B cell (primary cell): Measurements from ENCODE around the gene MCOLN1. TPM values are rescaled to one million over a fixed set of nuclear protein-coding genes. Genes with fewer than 3 reads are reported as not detected.

Source experiments
- ATAC-seq: fragments of 200-7000 bp; cut with Tn5 transposase; one replicate; pipeline ENCODE4 v1.10.0; 2021; ENCODE audit warnings: low read depth, mild to moderate bottlenecking, moderate number of reproducible peaks, moderate library complexity
- CTCF ChIA-PET: fragments of 350-600 bp; sonication (Branson Sonifier 250); formaldehyde crosslinking; loops from one replicate; lab custom pipeline; 2021; ENCODE audit warnings: antibody characterized with exemption, inconsistent platforms; lab: Charles Lee
- POLR2A ChIA-PET: fragments of 350-600 bp; sonication (Branson Sonifier 250); formaldehyde crosslinking; loops from one replicate; lab custom pipeline; 2021; ENCODE audit warnings: antibody characterized with exemption; lab: Charles Lee
- DNase-seq: peaks from one replicate; pipeline ENCODE4 v3.0.0; 2013
- H2AFZ ChIP-seq: 2 replicates; pipeline ENCODE4 v1.6.1; 2012; ENCODE audit warnings: mild to moderate bottlenecking, low read depth, low read length; ENCODE audit not compliant: insufficient read depth, poor library complexity, severe bottlenecking
- H3K27ac ChIP-seq, 2 donors: 1 replicate in 1 of 2; 2 replicates in 1 of 2; pipeline ENCODE4 v1.5.1; 2012 to 2013; ENCODE audit warnings: low read length in 2 of 2, mild to moderate bottlenecking in 2 of 2, moderate library complexity in 1 of 2
- H3K27me3 ChIP-seq, 4 experiments: fragments of 200-600 bp in 1 of 4; sonication (generic) in 1 of 4; replicated peaks in 1 of 4; 1 replicate in 2 of 4; 2 replicates in 2 of 4; pipeline versions ENCODE4 v1.6.1 to v1.7.0; 2013 to 2016; ENCODE audit warnings: low read length in 3 of 4, mild to moderate bottlenecking in 2 of 4, mixed read lengths in 1 of 4, moderate library complexity in 1 of 4; ENCODE audit not compliant: insufficient read depth in 4 of 4, control insufficient read depth in 3 of 4; ENCODE audit errors: control extremely low read depth in 1 of 4
- H3K36me3 ChIP-seq, 2 experiments: replicated peaks in 1 of 2; 1 replicate in 1 of 2; 2 replicates in 1 of 2; pipeline versions ENCODE4 v1.6.1 to v1.7.1; 2013; ENCODE audit warnings: low read length in 1 of 2; ENCODE audit not compliant: insufficient read depth in 2 of 2, control insufficient read depth in 1 of 2; ENCODE audit errors: control extremely low read depth in 1 of 2, extremely low read depth in 1 of 2
- H3K4me1 ChIP-seq, 2 donors: fragments of 200-600 bp in 1 of 2; sonication (generic) in 1 of 2; 1 replicate in 1 of 2; 2 replicates in 1 of 2; pipeline versions ENCODE4 v1.5.1 to v1.6.1; 2013 to 2017; ENCODE audit warnings: low read length in 2 of 2; ENCODE audit not compliant: control insufficient read depth in 2 of 2, insufficient read depth in 2 of 2
- H3K4me2 ChIP-seq: replicated peaks from 2 replicates; pipeline ENCODE3; 2012; ENCODE audit warnings: mild to moderate bottlenecking, low read depth, low read length; ENCODE audit not compliant: poor library complexity, severe bottlenecking
- H3K4me3 ChIP-seq, 5 experiments: fragments of 200-600 bp in 1 of 5; sonication (generic) in 1 of 5; 1 replicate in 3 of 5; 2 replicates in 2 of 5; pipeline versions ENCODE4 v1.5.1 to v1.7.0; 2011 to 2016; ENCODE audit warnings: low read length in 4 of 5, mild to moderate bottlenecking in 4 of 5, low read depth in 2 of 5, control low read depth in 1 of 5, moderate library complexity in 1 of 5; ENCODE audit not compliant: insufficient read depth in 1 of 5; ENCODE audit errors: control extremely low read depth in 1 of 5, extremely low read depth in 1 of 5
- H3K79me2 ChIP-seq: fragments of 200-600 bp; sonication (generic); one replicate; pipeline ENCODE4 v1.6.0; 2016; ENCODE audit warnings: low read length; ENCODE audit not compliant: control insufficient read depth, insufficient read depth
- H3K9ac ChIP-seq: fragments of 200-600 bp; sonication (generic); 2 replicates; pipeline ENCODE4 v1.6.1; 2017; ENCODE audit warnings: mild to moderate bottlenecking, low read length, moderate library complexity
- H3K9me3 ChIP-seq, 3 donors: one replicate each; pipeline versions ENCODE4 v1.6.1 to v1.7.1; 2013; ENCODE audit warnings: low read length in 2 of 3; ENCODE audit not compliant: control insufficient read depth in 2 of 3, insufficient read depth in 1 of 3; ENCODE audit errors: control extremely low read depth in 1 of 3
- H4K20me1 ChIP-seq: 2 replicates; pipeline ENCODE4 v1.6.0; 2012; ENCODE audit warnings: mild to moderate bottlenecking, low read length; ENCODE audit not compliant: insufficient read depth, control insufficient read depth, poor library complexity, severe bottlenecking
- H3K27ac Mint-ChIP-seq: one replicate; pipeline ENCODE4 v1.8.0; 2021; ENCODE audit warnings: mixed read lengths
- H3K27me3 Mint-ChIP-seq: one replicate; pipeline ENCODE4 v1.8.0; 2021; ENCODE audit warnings: mixed read lengths
- H3K4me1 Mint-ChIP-seq: one replicate; pipeline ENCODE4 v1.8.0; 2021; ENCODE audit warnings: mixed read lengths
- H3K4me3 Mint-ChIP-seq: one replicate; pipeline ENCODE4 v1.8.0; 2021; ENCODE audit warnings: mixed read lengths
- H3K9me3 Mint-ChIP-seq: one replicate; pipeline ENCODE4 v1.8.0; 2022; ENCODE audit warnings: mixed read lengths; ENCODE audit not compliant: insufficient read depth
- EZH2 ChIP-seq: IDR thresholded peaks from 2 replicates; pipeline ENCODE4 v1.6.1; 2012; ENCODE audit warnings: borderline replicate concordance, low read depth, mild to moderate bottlenecking, moderate library complexity, low read length; ENCODE audit not compliant: insufficient read depth, poor library complexity, severe bottlenecking
- WGBS: methylation state at CpG from one replicate; pipeline ENCODE4 v1.1.5; 2013; ENCODE audit warnings: missing lambda C conversion rate; ENCODE audit not compliant: insufficient coverage; 5-methylcytosine and 5-hydroxymethylcytosine counted together
- intact Hi-C: fragments of 100-400 bp; cut with micrococcal nuclease; formaldehyde crosslinking; loops from one replicate; pipeline ENCODE4 v1.10.0; 2022
- polyA plus RNA-seq: library from polyadenylated mRNA; depleted of rRNA; stranded (reverse); fragments of >200 nt; gene quantifications from 2 replicates; pipeline ENCODE4 v1.2.3, GENCODE V29; 2012
- total RNA-seq, 2 donors: library from RNA; stranded (reverse); fragments of 120-200 nt in 1 of 2; gene quantifications; 1 replicate in 1 of 2; 2 replicates in 1 of 2; pipeline versions ENCODE4 v1.2.3 to v1.2.4, GENCODE V29; 2013 to 2022
- TF ChIP-seq, protein P1 (sequence below): fragments of 200-600 bp; IDR thresholded peaks from one replicate; pipeline ENCODE4 v1.8.0; 2022; ENCODE audit warnings: antibody characterized with exemption, mild to moderate bottlenecking

Gene MCOLN1
- total and polyA plus RNA-seq, 2 donors (not counting 1 experiment from before 2014, with no cell fraction given): 12.5 to 19.0 TPM

GRCh38 chr19:7494416-7495098 lies 27.9 kb upstream of the MCOLN1 start:
- Mint-ChIP-seq H3K27ac (no peak overlapping the region), H3K4me1 (peaks cover 2% of the 10 kb centered on the region), H3K9me3 (no peaks in the 10 kb centered on the region), H3K27me3 (peaks cover 20% of the 10 kb centered on the region), H3K4me3 (no peak overlapping the region)
- no peak overlapping the region for H3K4me2 ChIP-seq
- peaks cover 2% of the 10 kb centered on the region for H3K79me2 ChIP-seq
- 82% methylated on average over 13 of the region's 13 CpGs for WGBS
- no peak overlapping the region for H3K9ac ChIP-seq
- H3K4me1 ChIP-seq: peaks cover under 1 to 2% of the 10 kb centered on the region in 2 donors
- TF ChIP-seq, protein P1, sequence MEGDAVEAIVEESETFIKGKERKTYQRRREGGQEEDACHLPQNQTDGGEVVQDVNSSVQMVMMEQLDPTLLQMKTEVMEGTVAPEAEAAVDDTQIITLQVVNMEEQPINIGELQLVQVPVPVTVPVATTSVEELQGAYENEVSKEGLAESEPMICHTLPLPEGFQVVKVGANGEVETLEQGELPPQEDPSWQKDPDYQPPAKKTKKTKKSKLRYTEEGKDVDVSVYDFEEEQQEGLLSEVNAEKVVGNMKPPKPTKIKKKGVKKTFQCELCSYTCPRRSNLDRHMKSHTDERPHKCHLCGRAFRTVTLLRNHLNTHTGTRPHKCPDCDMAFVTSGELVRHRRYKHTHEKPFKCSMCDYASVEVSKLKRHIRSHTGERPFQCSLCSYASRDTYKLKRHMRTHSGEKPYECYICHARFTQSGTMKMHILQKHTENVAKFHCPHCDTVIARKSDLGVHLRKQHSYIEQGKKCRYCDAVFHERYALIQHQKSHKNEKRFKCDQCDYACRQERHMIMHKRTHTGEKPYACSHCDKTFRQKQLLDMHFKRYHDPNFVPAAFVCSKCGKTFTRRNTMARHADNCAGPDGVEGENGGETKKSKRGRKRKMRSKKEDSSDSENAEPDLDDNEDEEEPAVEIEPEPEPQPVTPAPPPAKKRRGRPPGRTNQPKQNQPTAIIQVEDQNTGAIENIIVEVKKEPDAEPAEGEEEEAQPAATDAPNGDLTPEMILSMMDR: no peak
- no peak for TF ChIP-seq EZH2
- no peak overlapping the region for H3K4me3 ChIP-seq
- CTCF ChIA-PET: interaction anchor here (0.5 kb wide), 1 partner anchor 747 kb away, joined by 3 read pairs; no protein-coding TSS in a partner anchor
- no peaks in the 10 kb centered on the region for H3K9me3 ChIP-seq
- no peak overlapping the region for H3K27ac ChIP-seq
- no peak for DNase-seq
- no peaks in the 10 kb centered on the region for H3K36me3 ChIP-seq
- H3K27me3 ChIP-seq: peaks cover 0 to 15% (median 2%) of the 10 kb centered on the region in 4 experiments
- H2AFZ ChIP-seq: no peak overlapping the region
- intact Hi-C loops: no loop called here
- POLR2A ChIA-PET: no interaction called here
- no peaks in the 10 kb centered on the region for H4K20me1 ChIP-seq
- ATAC-seq: no peak

GRCh38 chr19:7497292-7497691 lies 25.1 kb upstream of the MCOLN1 start:
- Histone ChIP-seq H3K27ac (no peak overlapping the region), H3K27me3 (peaks cover 0 to 32% (median 7%) of the 10 kb centered on the region in 4 experiments), H3K36me3 (no peaks in the 10 kb centered on the region), H2AFZ (no peak overlapping the region), H3K4me3 (no peak overlapping the region), H3K9me3 (peaks cover 0 to 5% (median 0%) of the 10 kb centered on the region in 3 donors), H3K9ac (no peak overlapping the region), H3K4me2 (no peak overlapping the region), H3K4me1 (peaks cover 8 to 9% of the 10 kb centered on the region in 2 donors), H3K79me2 (no peaks in the 10 kb centered on the region), H4K20me1 (no peaks in the 10 kb centered on the region)
- WGBS: 53% methylated on average over 7 of the region's 7 CpGs
- no peak for TF ChIP-seq EZH2
- TF ChIP-seq, protein P1: peak; percentile 40
- ChIA-PET POLR2A (interaction anchor here (0.5 to 1.6 kb wide), 2 partner anchors 25 to 115 kb away, joined by 4 read pairs; partner anchors contain the start of gene MCOLN1), CTCF (no interaction called here)
- no peak for DNase-seq
- no peaks in the 10 kb centered on the region for H3K9me3 Mint-ChIP-seq
- intact Hi-C loops: no loop called here
- H3K4me3 Mint-ChIP-seq: no peak overlapping the region
- ATAC-seq: no peak
- no peaks in the 10 kb centered on the region for H3K4me1 Mint-ChIP-seq
- H3K27me3 Mint-ChIP-seq: peaks cover 27% of the 10 kb centered on the region
- H3K27ac Mint-ChIP-seq: no peak overlapping the region
